ENCODE results near the gene LOXL1.

The LOXL1 gene, protein sequence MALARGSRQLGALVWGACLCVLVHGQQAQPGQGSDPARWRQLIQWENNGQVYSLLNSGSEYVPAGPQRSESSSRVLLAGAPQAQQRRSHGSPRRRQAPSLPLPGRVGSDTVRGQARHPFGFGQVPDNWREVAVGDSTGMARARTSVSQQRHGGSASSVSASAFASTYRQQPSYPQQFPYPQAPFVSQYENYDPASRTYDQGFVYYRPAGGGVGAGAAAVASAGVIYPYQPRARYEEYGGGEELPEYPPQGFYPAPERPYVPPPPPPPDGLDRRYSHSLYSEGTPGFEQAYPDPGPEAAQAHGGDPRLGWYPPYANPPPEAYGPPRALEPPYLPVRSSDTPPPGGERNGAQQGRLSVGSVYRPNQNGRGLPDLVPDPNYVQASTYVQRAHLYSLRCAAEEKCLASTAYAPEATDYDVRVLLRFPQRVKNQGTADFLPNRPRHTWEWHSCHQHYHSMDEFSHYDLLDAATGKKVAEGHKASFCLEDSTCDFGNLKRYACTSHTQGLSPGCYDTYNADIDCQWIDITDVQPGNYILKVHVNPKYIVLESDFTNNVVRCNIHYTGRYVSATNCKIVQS

DNA sequence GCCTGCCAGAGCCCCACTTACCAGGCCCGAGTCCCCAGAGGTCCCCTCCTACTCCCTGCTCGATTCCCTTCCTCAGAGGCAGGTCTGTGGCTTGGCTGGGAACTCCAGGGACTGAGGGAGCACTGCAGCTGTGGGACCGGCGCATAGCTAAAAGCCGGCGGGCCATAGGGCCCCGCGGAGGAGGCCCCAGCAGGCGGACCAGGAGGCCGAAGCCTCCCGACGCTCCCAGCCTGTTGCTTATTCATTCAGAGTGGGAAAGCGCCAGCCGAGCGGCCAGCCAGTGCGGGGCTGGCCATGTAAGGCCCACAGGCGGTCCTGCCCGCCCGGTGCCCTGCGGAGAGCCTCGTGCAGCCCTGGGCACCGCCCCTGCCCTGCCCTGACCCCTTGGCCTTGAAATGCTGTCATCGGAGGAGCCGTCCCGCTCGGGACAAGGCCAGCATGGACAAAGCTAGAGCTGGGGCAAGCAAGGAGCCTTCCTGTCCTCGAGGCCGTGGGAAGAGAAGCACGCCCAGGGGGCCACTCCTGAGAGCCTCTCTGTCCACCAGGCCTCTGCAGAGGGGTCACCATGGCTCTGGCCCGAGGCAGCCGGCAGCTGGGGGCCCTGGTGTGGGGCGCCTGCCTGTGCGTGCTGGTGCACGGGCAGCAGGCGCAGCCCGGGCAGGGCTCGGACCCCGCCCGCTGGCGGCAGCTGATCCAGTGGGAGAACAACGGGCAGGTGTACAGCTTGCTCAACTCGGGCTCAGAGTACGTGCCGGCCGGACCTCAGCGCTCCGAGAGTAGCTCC lies at the start of gene LOXL1:
LOXL1 (plus strand) TSS at position 244 of the 784 bp plus-strand sequence; CDS start at position 566, 322 bp downstream.
- DNase-seq (ENCODE audit: low spot score), result peak; percentile 95

- DNase-seq (ENCODE audit: low spot score), result no peak
These were observed 46.8 kb upstream of the LOXL1 start for GRCh38 chr15:73879426-73879825.

DNA sequence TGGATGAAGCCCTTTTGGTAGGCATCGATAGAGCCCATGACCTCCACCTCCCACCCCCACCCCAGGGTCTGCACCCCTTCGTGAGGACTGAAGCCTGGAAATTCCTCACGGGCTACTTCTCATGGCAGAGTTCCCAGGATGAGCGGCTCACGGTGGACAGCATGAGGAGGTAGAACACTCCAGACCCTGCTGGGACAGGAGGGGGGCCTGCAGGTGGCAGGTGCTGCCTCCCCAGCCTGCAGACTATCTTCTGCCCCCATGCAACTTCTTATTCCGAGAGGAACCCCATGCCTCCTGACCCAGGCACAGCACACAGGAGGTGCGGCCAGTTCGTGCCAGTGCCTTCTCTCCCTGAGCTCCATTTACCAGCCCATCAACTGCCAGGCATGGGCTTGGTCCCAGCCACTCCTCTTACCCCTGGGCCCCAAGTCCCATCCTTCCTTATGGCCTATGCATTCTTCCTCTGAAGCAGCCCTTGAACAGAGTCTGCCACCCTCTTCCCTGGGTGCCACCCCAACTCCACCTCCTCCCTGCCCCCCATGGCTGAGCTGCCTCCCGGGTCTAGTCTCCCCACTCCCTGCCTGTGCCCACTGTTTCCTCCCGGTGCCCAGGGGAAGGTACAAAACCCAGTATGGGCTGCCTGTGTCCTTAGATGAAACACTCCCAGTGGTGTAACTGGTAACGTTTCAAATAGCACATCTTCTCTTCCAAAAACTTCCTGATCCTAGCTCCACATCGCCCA lies 44.5 kb upstream of the LOXL1 start:
- DNase-seq (ENCODE audit: low spot score), result no peak

GRCh38 chr15:73882761-73883419 lies 43.4 kb upstream of the LOXL1 start:
- DNase-seq (ENCODE audit: low spot score), result no peak

- DNase-seq (ENCODE audit: low spot score), result no peak
These were observed 42.1 kb upstream of the LOXL1 start for GRCh38 chr15:73884159-73884558.

DNA sequence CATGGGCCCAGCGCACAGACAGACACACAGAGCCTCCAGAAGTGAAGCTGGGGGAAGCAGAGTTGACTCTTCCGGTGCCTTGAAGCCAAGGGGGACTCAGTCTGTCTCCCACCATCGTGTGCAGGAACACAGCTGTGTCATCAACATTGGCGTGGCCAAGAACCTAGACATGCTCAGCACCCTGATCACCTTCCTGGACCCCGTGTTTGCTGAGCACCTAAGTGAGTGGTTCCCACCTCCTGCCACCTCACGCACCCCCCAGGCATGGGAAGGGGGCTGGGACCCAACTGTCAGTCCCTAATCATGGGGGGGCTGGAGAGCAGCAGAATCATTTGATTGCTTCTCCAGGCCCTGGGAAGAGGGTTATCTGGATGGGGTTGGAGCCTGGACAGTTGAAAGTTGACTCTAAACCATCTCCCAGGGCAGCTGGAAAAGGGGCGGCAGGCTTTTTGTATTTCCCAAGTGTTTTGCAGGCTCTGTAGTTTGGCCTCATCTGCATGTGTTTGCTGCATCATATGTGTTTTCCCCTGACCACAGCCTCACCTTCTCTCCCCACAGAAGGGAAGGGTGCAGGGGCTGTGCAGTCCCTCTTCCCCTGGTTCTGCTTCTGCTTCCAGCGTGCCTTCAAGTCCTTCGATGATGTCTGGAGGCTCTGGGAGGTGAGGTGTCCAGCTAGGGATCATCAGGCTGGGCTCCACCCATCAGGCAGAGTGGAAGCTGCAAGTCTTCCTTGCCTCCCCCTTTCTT lies 40.1 kb upstream of the LOXL1 start:
- DNase-seq (ENCODE audit: low spot score), result no peak

DNA sequence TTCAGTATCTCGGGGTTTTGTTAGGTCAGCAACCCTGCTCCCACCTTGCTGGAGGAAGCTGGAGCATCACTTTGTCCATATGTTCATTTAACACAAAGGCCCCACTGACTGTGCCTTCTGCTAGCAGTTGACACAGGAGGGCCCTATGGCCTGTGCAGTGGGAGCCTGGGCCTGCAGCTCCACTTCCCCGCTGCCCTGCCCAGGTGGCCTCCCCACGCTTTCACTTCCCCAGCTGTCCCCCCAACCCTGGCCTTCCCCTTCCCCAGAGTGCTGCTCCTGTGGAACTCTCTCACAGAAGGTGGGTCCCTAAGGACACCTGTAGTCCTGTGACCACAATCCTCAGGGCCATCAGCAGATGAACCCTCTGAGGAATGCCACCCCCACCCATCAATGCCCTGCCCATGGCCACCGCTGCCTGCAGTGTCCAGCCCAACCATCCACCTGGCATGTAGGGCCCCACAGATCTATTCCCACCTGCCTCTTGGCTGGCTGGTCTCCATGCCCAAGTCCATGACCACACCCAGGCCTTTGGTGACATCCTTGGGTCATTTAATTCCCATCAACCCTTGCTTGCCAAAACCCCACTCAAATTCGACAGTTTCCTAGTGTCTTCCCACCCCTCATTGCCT lies 39.4 kb upstream of the LOXL1 start:
- no peak for DNase-seq (ENCODE audit: low spot score)

DNA sequence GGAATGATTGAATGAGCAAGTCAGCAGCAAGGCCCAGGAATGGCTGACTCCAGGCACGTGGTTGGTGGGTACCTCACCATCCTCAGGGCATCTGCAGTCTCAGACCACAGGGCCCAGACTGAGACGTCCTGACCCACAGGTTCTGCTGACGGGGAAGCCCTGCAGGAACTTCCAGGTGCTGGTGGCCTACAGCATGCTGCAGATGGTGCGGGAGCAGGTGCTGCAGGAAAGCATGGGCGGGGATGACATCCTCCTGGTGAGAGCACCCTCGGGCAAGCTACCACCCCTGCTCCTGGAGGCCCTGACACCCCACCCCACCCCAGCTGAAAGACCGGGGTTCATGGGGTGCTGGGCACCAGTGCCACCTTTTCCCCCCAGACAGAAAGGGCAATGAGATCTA lies 38.8 kb upstream of the LOXL1 start:
- no peak for DNase-seq (ENCODE audit: low spot score)

- no peak for DNase-seq (ENCODE audit: low spot score)
These were observed 37.8 kb upstream of the LOXL1 start for GRCh38 chr15:73888224-73889041.

DNA sequence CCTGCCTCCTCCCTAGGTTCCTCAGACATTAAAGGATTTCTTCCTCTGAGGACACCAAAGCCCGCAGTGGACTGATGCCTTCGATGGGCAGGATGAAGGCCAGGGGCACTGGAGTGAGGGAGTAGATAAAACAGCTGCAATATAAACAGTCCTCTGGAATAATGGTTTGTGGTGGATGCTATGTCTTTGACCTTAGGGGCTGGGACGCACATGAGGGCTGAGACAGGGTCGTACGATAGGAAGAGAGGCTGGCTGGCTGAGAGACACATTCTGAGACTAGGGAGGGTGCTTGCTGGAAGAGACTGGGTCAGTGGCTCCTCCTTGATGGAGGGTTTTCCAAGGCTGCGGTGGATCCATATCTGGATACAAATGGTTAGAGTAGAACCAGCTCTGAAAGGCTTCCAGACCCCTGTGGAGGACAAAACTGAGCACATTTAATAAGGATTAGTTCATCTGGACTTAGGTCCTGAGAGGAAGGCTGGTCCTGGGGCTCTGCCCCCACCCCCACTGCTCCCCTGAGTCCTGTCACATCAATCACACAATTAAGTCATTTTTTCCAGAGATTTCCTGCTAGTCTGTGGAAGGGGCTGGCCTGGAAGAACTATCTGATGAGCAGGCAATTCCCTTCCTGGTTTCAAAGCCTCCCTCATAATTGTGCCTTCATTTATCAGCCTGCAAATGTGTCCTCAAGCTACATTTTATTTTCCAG lies 37.1 kb upstream of the LOXL1 start:
- no peak for DNase-seq (ENCODE audit: low spot score)

DNA sequence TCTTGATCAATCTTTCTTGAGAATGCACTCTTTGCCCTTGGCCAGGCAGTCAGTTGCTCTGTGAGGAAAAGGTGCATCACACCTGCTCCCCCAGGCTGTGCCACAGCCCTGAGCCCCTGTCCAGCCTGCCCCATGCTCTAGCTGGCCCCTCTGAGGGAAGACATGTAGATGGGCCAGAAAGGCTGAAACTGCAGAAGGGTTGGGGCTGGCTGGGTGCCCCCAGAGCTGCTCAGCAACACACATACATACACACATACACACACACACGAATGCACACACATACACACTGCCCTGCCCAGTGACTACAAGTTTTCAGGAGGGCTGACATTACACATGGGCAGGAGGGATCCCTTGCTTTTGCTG lies 36.5 kb upstream of the LOXL1 start:
- no peak for DNase-seq (ENCODE audit: low spot score)

DNA sequence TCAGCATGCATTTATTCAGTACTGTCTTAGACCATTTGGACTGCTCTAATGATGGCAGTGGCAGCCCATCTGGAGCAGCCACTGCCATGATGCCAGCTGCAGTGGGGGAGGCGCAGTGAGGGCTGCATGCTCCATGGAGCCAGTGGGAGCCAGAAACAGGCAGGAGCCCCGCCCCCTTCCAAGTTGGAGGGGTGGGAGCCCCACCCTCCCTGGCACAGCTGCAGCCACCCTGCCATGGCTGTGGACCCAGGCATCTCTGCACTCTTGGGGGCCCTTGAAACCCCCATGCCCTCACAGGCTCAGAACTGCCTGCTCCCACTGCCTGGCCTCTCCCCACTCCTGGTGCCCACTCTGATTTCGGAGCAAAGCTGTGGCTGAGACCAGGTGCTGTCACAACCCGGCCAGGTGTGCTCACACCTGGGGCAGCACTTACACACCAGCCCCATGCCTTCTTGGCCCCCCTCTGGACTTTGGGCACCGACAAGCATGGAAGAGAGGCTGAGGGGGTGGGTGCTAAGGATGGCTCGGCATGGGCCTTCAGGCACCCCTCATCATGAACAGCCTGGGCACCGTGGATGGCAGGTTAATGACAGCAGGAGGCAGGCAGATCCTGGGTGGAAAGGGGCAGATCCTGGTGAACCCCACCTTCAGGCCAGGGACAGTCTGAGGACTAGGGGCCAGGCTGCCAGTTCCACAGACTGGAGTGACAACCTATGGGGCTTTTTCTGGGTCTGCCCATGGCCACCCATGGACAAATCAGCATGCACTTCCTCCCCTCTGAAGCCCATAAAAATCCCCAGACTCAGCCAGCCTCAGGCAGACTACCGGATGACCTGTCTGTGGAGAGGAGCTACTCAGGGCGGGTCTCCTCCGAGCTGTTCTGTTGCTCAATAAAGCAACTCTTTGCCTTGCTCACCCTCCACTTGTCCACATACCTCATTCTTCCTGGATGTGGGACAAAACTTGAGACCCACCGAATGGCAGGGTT lies 34.6 kb upstream of the LOXL1 start:
- DNase-seq (ENCODE audit: low spot score), result no peak

DNA sequence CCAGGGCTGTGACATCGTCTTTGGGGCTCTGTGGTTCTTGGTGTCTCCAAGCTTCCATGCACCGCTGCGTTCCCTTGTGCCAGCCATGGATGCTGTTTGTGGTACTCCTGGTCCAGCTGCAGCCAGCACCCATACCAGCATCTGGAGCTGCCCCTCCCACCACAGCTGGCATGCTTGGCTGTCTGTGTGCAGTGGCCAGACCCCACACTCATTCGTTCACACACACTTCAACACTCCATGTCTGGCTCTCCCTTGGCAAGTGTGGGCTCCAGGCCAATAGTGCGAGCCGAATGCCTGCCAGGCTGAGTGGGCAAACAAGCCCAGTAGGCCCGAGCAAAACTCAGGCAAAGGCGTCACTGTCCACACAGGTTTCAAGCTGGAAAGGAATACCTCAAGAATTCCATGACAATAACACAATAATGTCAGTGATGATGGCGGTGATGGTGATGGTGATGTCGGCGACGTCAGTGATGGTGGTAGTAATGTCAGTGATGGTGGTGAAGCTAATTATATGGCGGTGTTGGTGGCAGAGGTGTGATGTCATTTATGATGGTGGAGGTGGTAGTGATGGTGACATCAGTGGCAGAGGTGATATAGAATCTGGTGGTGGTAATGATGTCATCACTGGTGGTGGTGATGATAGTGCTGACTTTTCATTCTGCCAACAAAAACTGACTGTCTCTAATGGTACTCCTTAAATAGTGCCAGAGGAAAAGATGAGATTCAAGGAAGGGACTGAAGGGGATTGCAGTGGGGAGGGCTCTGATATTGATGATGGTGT lies 33.6 kb upstream of the LOXL1 start:
- DNase-seq (ENCODE audit: low spot score), result no peak

GRCh38 chr15:73894133-73894814 lies 32.0 kb upstream of the LOXL1 start:
- DNase-seq (ENCODE audit: low spot score), result no peak

GRCh38 chr15:73897441-73898261 lies 28.6 kb upstream of the LOXL1 start:
- DNase-seq (ENCODE audit: low spot score), result peak; percentile 91

All from GM03348 (cell line).